Prostate gland (tissue), 2 donors: ENCODE results near the gene SLC6A3.

Source experiments
- POLR2AphosphoS5 ChIP-seq: sonication (generic); formaldehyde crosslinking; IDR thresholded peaks from one replicate; pipeline ENCODE4 v1.6.1; 2017; ENCODE audit warnings: antibody characterized with exemption
- TF ChIP-seq, protein P1 (sequence below), 4 experiments: fragments of 200-600 bp in 2 of 4; fragments of 450-650 bp in 2 of 4; sonication (generic) in 2 of 4; IDR thresholded peaks; 1 replicate in 3 of 4; 2 replicates in 1 of 4; pipeline ENCODE4 v1.5.1; 2016 to 2019; ENCODE audit warnings: antibody characterized with exemption in 4 of 4, mild to moderate bottlenecking in 2 of 4, moderate library complexity in 2 of 4

DNA sequence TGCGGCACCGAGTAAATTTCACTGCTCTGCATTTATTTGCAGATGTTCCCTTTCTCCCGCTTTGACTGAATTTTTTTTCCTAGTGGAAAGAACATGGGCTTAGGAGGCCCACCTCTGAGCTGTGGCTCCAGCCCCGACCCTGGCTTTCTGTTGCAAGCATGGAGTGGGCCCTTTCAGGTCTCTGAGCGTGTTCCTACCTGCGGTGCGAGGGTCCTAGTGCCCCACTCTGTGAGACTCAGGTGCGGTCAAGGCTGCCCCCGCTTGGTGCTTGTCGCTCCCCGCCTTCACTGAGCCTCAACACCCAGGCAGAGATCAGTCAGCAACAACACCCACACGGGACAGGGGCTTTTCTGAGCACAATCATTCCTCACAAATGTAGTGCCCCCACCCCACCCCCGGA is 32.0 kb downstream of the SLC6A3 start:
- TF ChIP-seq, protein P1, sequence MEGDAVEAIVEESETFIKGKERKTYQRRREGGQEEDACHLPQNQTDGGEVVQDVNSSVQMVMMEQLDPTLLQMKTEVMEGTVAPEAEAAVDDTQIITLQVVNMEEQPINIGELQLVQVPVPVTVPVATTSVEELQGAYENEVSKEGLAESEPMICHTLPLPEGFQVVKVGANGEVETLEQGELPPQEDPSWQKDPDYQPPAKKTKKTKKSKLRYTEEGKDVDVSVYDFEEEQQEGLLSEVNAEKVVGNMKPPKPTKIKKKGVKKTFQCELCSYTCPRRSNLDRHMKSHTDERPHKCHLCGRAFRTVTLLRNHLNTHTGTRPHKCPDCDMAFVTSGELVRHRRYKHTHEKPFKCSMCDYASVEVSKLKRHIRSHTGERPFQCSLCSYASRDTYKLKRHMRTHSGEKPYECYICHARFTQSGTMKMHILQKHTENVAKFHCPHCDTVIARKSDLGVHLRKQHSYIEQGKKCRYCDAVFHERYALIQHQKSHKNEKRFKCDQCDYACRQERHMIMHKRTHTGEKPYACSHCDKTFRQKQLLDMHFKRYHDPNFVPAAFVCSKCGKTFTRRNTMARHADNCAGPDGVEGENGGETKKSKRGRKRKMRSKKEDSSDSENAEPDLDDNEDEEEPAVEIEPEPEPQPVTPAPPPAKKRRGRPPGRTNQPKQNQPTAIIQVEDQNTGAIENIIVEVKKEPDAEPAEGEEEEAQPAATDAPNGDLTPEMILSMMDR (IDR thresholded peaks at IDR 0.05), result no peak
- no peak for TF ChIP-seq POLR2AphosphoS5
